NCI-H128 (cell line): ENCODE results near the gene CD37.
"Not testable (repeated sequence)": the region's sequence is repeated elsewhere in the genome, so short reads cannot be mapped to it uniquely, and the experiment has no call there.

Source experiments
- DNase-seq: peaks from one replicate; lab custom pipeline; 2025; ENCODE audit not compliant: unreplicated experiment; lab: John Stamatoyannopoulos, UW

The CD37 gene

GRCh38 chr19:49373174-49373573 lies 38.0 kb downstream of the CD37 start:
- DNase-seq, result not testable (repeated sequence)

- DNase-seq, result no peak
Measured at GRCh38 chr19:49374665-49375434, 39.6 kb downstream of the CD37 start.

GRCh38 chr19:49378512-49378911 lies 43.3 kb downstream of the CD37 start:
- DNase-seq, result no peak

GRCh38 chr19:49380391-49380790 lies 45.2 kb downstream of the CD37 start:
- no peak for DNase-seq

GRCh38 chr19:49382639-49383038 lies 47.4 kb downstream of the CD37 start:
- no peak for DNase-seq

GRCh38 chr19:49383599-49383998 lies 48.4 kb downstream of the CD37 start:
- DNase-seq, result no peak

GRCh38 chr19:49387936-49388372 lies 52.7 kb downstream of the CD37 start, which contains the start of gene KASH5:
KASH5 (plus strand) TSS chr19:49388249; CDS start chr19:49390884, 2,635 bp downstream.
- DNase-seq, result no peak

GRCh38 chr19:49389406-49389805 lies 54.2 kb downstream of the CD37 start:
- no peak for DNase-seq
